Measurements from ENCODE around the gene INAVA.

INAVA gene

GRCh38 chr1:200901350-200901749 is 6.7 kb downstream of the INAVA start:
- H3K27me3 ChIP-seq (ENCODE audit: control insufficient read depth, low read length), result peaks cover 6% of the 10 kb centered on the region; the same call in 1 of the 2 replicates
- no peak overlapping the region for H3K4me2 ChIP-seq (ENCODE audit: low read length)
- H3F3A ChIP-seq (ENCODE audit: control insufficient read depth, insufficient read depth), result no peaks in the 10 kb centered on the region
- H4K20me1 ChIP-seq (ENCODE audit: control insufficient read depth, insufficient read depth, low read depth, low read length), result no peaks in the 10 kb centered on the region
- TF ChIP-seq EZH2phosphoT487 (IDR thresholded peaks at IDR 0.05; ENCODE audit: borderline replicate concordance, low read length) (no peak), CTCF (IDR thresholded peaks at IDR 0.05; ENCODE audit: low read depth, low read length, poor library complexity, severe bottlenecking) (no peak)
- H3K9me2 ChIP-seq (replicated peaks; ENCODE audit: control insufficient read depth, low read length), result no peaks in the 10 kb centered on the region
- H3K27ac ChIP-seq (ENCODE audit: low read depth, low read length), result no peak overlapping the region
- H3K79me2 ChIP-seq (ENCODE audit: control insufficient read depth, low read length), result no peaks in the 10 kb centered on the region
- no peak overlapping the region for H3K4me3 ChIP-seq (ENCODE audit: low read length)
- no peaks in the 10 kb centered on the region for H3K4me1 ChIP-seq (ENCODE audit: control insufficient read depth, low read length)
- no peaks in the 10 kb centered on the region for H3K9me3 ChIP-seq (ENCODE audit: control insufficient read depth, insufficient read depth, low read length)
- H3K36me3 ChIP-seq (ENCODE audit: control insufficient read depth, low read length), result no peaks in the 10 kb centered on the region

GRCh38 chr1:200901796-200902444 is 7.2 kb downstream of the INAVA start:
- H3K4me1 ChIP-seq (ENCODE audit: control insufficient read depth, low read length), result no peaks in the 10 kb centered on the region
- no peaks in the 10 kb centered on the region for H3K9me3 ChIP-seq (ENCODE audit: control insufficient read depth, insufficient read depth, low read length)
- H3K27me3 ChIP-seq (ENCODE audit: control insufficient read depth, low read length), result peaks cover 8% of the 10 kb centered on the region; the same call in 1 of the 2 replicates
- H3K9me2 ChIP-seq (replicated peaks; ENCODE audit: control insufficient read depth, low read length), result no peaks in the 10 kb centered on the region
- TF ChIP-seq EZH2phosphoT487 (IDR thresholded peaks at IDR 0.05; ENCODE audit: borderline replicate concordance, low read length) (no peak), CTCF (IDR thresholded peaks at IDR 0.05; ENCODE audit: low read depth, low read length, poor library complexity, severe bottlenecking) (no peak)
- H3K79me2 ChIP-seq (ENCODE audit: control insufficient read depth, low read length), result no peaks in the 10 kb centered on the region
- no peak overlapping the region for H3K27ac ChIP-seq (ENCODE audit: low read depth, low read length)
- H3F3A ChIP-seq (ENCODE audit: control insufficient read depth, insufficient read depth), result no peaks in the 10 kb centered on the region
- H3K4me2 ChIP-seq (ENCODE audit: low read length), result no peak overlapping the region
- no peak overlapping the region for H3K4me3 ChIP-seq (ENCODE audit: low read length)
- H3K36me3 ChIP-seq (ENCODE audit: control insufficient read depth, low read length), result no peaks in the 10 kb centered on the region
- no peaks in the 10 kb centered on the region for H4K20me1 ChIP-seq (ENCODE audit: control insufficient read depth, insufficient read depth, low read depth, low read length)

- TF ChIP-seq EZH2phosphoT487 (IDR thresholded peaks at IDR 0.05; ENCODE audit: borderline replicate concordance, low read length) (no peak), CTCF (IDR thresholded peaks at IDR 0.05; ENCODE audit: low read depth, low read length, poor library complexity, severe bottlenecking) (no peak)
- Histone ChIP-seq H3K27me3 (ENCODE audit: control insufficient read depth, low read length) (peaks cover 12% of the 10 kb centered on the region; the same call in 1 of the 2 replicates), H3K9me3 (ENCODE audit: control insufficient read depth, insufficient read depth, low read length) (no peaks in the 10 kb centered on the region), H3K9me2 (replicated peaks; ENCODE audit: control insufficient read depth, low read length) (no peaks in the 10 kb centered on the region), H3K79me2 (ENCODE audit: control insufficient read depth, low read length) (no peaks in the 10 kb centered on the region), H3K36me3 (ENCODE audit: control insufficient read depth, low read length) (no peaks in the 10 kb centered on the region), H3K27ac (ENCODE audit: low read depth, low read length) (no peak overlapping the region), H3K4me2 (ENCODE audit: low read length) (no peak overlapping the region), H4K20me1 (ENCODE audit: control insufficient read depth, insufficient read depth, low read depth, low read length) (no peaks in the 10 kb centered on the region), H3K4me3 (ENCODE audit: low read length) (no peak overlapping the region), H3F3A (ENCODE audit: control insufficient read depth, insufficient read depth) (no peaks in the 10 kb centered on the region), H3K4me1 (ENCODE audit: control insufficient read depth, low read length) (no peaks in the 10 kb centered on the region)
Observed at GRCh38 chr1:200903793-200904192, 9.1 kb downstream of the INAVA start.

Measured in DOHH2 (cell line).